HEK293T (cell line): ENCODE data around the gene MYH10.

Source experiments
- CTCF ChIA-PET: fragments of 350-600 bp; formaldehyde crosslinking; extraction: SDS; loops from one replicate; lab custom pipeline; 2021; ENCODE audit warnings: antibody characterized with exemption, inconsistent platforms; lab: Yijun Ruan, JAX
- POLR2A ChIA-PET: fragments of 350-600 bp; formaldehyde crosslinking; extraction: SDS; loops from one replicate; lab custom pipeline; 2020; ENCODE audit warnings: antibody characterized with exemption, inconsistent platforms; lab: Yijun Ruan, JAX
- DNase-seq: peaks from one replicate; pipeline ENCODE4 v3.0.0; 2012; ENCODE audit warnings: mixed read lengths; ENCODE audit errors: extremely low spot score
- ARNT ChIP-seq: fragments of 450-650 bp; IDR thresholded peaks from 2 replicates; pipeline ENCODE4 v1.6.1; 2017; ENCODE audit warnings: mild to moderate bottlenecking
- BHLHE40 ChIP-seq: fragments of 450-650 bp; IDR thresholded peaks from 2 replicates; pipeline ENCODE4 v1.6.1; 2016; ENCODE audit warnings: mild to moderate bottlenecking, moderate library complexity, borderline replicate concordance
- CTBP1 ChIP-seq: fragments of 450-650 bp; IDR thresholded peaks from 2 replicates; pipeline ENCODE4 v1.6.1; 2016; ENCODE audit warnings: borderline replicate concordance
- ELF4 ChIP-seq: fragments of 450-650 bp; IDR thresholded peaks from 2 replicates; pipeline ENCODE4 v1.6.1; 2017; ENCODE audit warnings: antibody characterized with exemption
- FOXA1 ChIP-seq: fragments of 450-650 bp; IDR thresholded peaks from 2 replicates; pipeline ENCODE4 v1.6.1; 2016; ENCODE audit warnings: mild to moderate bottlenecking
- FOXK2 ChIP-seq: fragments of 450-650 bp; IDR thresholded peaks from 2 replicates; pipeline ENCODE4 v1.6.1; 2016; ENCODE audit warnings: mild to moderate bottlenecking
- FOXM1 ChIP-seq: fragments of 450-650 bp; IDR thresholded peaks from 2 replicates; pipeline ENCODE4 v1.6.1; 2017; ENCODE audit warnings: mild to moderate bottlenecking, borderline replicate concordance
- HDGF ChIP-seq: fragments of 450-650 bp; IDR thresholded peaks from 2 replicates; pipeline ENCODE4 v1.6.1; 2017; ENCODE audit warnings: antibody characterized with exemption, borderline replicate concordance
- L3MBTL2 ChIP-seq: fragments of 450-650 bp; conservative IDR thresholded peaks from 2 replicates; pipeline ENCODE4 v1.6.1; 2016; ENCODE audit warnings: mild to moderate bottlenecking
- LEF1 ChIP-seq: fragments of 450-650 bp; IDR thresholded peaks from 2 replicates; pipeline ENCODE4 v1.6.1; 2017; ENCODE audit warnings: mild to moderate bottlenecking, borderline replicate concordance
- NFRKB ChIP-seq: fragments of 450-650 bp; IDR thresholded peaks from 2 replicates; pipeline ENCODE4 v1.6.1; 2016; ENCODE audit warnings: mild to moderate bottlenecking, moderate library complexity
- SP1 ChIP-seq: fragments of 450-650 bp; IDR thresholded peaks from 2 replicates; pipeline ENCODE4 v1.6.1; 2017
- SUZ12 ChIP-seq: fragments of 450-650 bp; IDR thresholded peaks from 2 replicates; pipeline ENCODE4 v1.6.1; 2016; ENCODE audit warnings: mild to moderate bottlenecking
- TARDBP ChIP-seq: fragments of 450-650 bp; IDR thresholded peaks from 2 replicates; pipeline ENCODE4 v1.6.1; 2016
- ZNF384 ChIP-seq: fragments of 450-650 bp; IDR thresholded peaks from 2 replicates; pipeline ENCODE4 v1.6.1; 2016
- TF ChIP-seq, protein P1 (sequence below): fragments of 450-650 bp; IDR thresholded peaks from 2 replicates; pipeline ENCODE4 v1.6.1; 2016

The MYH10 gene

DNA sequence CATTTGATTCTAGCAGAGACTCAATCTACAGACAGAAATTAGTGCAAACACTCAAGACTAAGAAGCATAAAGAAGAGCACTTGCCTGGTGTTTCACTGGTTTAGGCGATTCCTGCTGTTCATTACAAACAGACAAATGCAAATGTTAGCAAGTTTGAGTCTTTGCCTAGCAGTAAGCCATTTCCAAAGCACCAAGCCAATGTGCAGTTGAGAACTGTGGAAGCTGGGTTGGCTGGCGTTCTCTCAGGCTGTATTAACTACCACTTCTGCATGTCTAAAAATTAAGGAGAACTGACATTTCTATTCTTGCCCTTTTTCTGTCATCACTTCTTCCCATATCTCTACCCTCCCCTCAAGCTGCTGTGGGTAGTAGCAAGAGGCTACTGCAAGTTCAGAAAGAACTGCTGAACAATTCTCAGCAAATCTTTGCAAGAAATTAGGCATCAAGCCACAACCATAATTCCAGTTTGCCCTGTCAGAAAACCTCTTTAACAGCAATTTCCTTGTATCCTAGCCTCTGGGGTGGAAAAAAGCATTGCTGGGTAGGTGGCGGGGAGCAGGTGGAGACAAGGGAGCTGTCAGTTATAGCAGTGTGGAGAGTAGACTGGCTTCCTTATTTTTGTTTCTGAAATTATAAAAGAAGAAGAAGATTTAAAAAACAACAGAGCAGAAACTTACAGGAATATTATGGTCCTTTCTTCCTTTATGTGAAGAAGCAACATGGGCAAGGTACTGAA is 53.8 kb downstream of the MYH10 start:
- DNase-seq = no peak
- ChIA-PET CTCF (no interaction called here), POLR2A (interaction anchor here (1.0 to 1.3 kb wide), 2 partner anchors 13 to 54 kb away, joined by 3 to 4 read pairs; partner anchors contain the start of gene MYH10)
- TF ChIP-seq FOXM1 (no peak), SP1 (no peak), FOXK2 (no peak), SUZ12 (no peak), ARNT (no peak), BHLHE40 (no peak), CTBP1 (no peak)

DNA sequence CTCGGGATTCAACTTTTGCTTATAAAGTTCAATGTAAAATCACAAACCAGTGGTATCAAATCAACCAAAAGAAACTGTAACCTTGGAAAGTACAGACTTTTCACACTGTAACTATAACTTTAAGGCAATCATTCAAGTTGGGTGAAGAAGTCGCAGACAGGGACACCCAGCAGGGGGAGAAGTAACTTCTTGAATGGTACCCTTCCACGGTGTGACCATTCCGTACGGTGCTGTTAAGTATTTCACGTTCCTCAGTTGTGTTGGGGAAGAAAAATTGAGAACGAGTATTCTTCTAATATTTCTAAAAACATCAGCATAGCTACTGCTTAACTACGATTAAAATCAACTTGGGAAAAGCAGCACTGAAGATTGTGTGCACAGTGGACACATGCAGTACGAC is 55.8 kb downstream of the MYH10 start:
- POLR2A ChIA-PET = no interaction called here
- CTCF ChIA-PET = no interaction called here
- DNase-seq = no peak

DNA sequence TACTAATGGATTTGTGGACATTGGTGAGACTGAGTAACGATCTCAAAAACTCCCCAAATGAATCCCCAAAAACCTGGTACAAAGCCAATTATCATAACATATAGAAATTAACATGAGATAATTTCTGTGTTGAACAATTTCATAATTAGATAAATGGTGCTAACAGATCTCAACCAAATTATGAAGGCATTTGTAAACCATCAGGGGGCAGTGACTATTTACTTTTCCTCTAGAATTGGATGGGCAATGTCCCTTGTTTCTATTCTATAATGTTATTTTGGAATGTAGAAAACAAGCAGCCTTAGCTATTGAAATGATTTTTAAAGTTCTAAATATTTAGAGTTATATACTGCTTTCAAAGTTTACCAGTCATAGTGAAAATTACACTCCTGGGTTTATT is 57.8 kb downstream of the MYH10 start:
- TF ChIP-seq ZNF384 = no peak

More for the DNA sequence above, 55.8 kb downstream of the MYH10 start:
- TF ChIP-seq BHLHE40 (no peak), ARNT (no peak), ZNF384 (no peak), SP1 (no peak), CTBP1 (no peak), L3MBTL2 (no peak), FOXK2 (no peak), LEF1 (no peak), FOXM1 (no peak)
- TF ChIP-seq, protein P1, sequence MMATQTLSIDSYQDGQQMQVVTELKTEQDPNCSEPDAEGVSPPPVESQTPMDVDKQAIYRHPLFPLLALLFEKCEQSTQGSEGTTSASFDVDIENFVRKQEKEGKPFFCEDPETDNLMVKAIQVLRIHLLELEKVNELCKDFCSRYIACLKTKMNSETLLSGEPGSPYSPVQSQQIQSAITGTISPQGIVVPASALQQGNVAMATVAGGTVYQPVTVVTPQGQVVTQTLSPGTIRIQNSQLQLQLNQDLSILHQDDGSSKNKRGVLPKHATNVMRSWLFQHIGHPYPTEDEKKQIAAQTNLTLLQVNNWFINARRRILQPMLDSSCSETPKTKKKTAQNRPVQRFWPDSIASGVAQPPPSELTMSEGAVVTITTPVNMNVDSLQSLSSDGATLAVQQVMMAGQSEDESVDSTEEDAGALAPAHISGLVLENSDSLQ = no peak

DNA sequence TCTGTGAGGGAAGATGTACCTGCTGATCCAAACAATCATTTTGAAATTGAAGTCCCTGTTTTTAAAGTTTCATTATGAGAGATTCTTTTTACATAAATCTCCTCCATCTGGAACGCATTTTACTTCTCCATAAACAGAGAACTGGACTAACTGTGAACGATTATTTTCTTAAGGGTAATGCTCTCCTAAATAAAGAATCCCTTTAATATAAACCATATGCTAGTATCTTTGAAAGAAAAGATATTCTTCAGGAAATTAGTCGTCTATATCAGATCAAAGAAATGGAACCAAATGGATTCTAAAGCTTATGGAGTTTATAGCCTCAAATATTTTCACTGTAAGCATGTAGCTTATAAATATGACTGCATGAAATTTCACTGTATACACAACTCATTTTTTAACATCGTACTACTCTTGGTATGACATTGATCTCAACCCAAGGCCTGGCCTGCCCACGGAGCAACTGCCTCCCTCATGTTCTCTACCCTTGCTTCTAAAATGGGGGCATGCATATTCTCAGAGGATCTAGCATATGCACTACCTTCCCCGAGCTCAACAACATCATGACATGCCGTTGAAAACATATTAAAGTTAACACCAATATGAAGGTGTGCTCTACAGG is 66.4 kb downstream of the MYH10 start:
- CTCF ChIA-PET = no interaction called here
- POLR2A ChIA-PET = no interaction called here

More for the DNA sequence above, 57.8 kb downstream of the MYH10 start:
- ChIA-PET CTCF (no interaction called here), POLR2A (no interaction called here)
- no peak for DNase-seq

DNA sequence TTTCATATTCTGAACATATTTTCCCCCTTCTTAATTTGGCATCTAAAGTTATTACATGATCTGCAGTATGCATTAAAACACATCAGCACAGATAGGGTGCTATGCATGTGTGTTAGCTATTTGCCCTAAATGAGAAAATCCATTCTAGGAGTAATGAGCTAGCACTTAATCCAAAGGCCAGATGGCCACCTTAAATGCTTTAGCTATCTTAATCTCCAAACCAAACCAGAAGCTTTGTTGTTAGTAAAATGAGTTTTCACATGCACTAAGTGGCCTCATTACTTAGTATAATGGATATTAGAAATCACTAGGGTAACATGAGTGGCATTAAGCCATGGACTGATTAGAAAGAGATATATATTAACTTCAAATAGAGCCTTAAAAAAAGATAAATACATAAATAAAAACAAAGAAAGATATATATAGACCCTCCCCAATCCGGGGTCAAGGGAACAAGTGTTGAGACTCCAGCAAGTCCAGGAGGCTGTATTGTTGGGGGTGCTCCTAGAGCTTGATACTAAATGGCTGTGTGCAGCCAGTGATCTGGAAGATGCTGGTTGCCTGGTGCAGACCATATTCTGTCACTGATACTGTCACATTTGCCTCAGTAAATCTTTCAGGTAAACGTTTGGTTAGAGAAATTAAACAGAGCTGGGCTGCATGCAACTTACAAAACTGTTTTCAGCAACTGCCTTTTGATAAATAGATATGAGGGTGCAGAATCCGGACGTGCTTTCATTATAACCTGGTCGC is 67.3 kb downstream of the MYH10 start:
- TF ChIP-seq L3MBTL2 (no peak), NFRKB (no peak), FOXA1 (no peak), ZNF384 (no peak), SUZ12 (no peak), SP1 (no peak), HDGF (no peak), BHLHE40 (no peak), FOXK2 (no peak), FOXM1 (no peak), CTBP1 (no peak), LEF1 (no peak), ARNT (no peak), ELF4 (no peak), TARDBP (no peak)
- TF ChIP-seq, protein P1 = no peak
- no peak for DNase-seq
- ChIA-PET POLR2A (interaction anchor here (1.0 kb wide), 1 partner anchor 16 kb away, joined by 3 read pairs; no protein-coding TSS in a partner anchor), CTCF (no interaction called here)

More for the DNA sequence above, 66.4 kb downstream of the MYH10 start:
- TF ChIP-seq ARNT (no peak), HDGF (no peak), NFRKB (no peak), CTBP1 (no peak)
- DNase-seq = no peak

DNA sequence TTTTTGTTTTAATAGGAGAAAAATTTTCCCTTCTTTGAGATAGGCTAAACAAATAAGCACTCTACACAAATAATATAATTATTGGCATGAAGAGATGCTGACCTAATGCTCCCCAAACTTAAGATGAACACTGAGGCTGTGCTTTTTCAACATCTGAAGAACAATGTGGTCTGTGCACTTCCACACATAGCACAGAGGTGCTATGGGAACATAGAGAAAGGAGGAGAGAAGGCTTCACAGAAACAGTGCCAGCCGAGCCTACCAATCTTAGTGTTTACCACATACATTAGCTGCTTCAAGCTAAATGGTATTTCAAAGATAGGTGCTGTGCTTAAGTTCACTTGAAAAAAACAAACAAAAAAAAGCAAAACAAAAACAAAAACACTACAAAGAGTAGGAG is 72.4 kb downstream of the MYH10 start:
- no peak for TF ChIP-seq ELF4
- TF ChIP-seq TARDBP = no peak
- TF ChIP-seq, protein P1 = no peak
- no peak for TF ChIP-seq SUZ12
- ChIA-PET POLR2A (no interaction called here), CTCF (interaction anchor here (0.6 kb wide), 2 partner anchors 40 to 734 kb away, joined by 3 read pairs; no protein-coding TSS in a partner anchor)
- DNase-seq = no peak
